GM12878 (cell line): Measurements from ENCODE around the gene CDC45.

Experiments
- SIN3A ChIP-seq: IDR thresholded peaks from 2 replicates; pipeline ENCODE4 v1.6.1; 2012; ENCODE audit warnings: low read depth, low read length, improper control_type of control experiment
- SIX5 ChIP-seq: IDR thresholded peaks from 2 replicates; pipeline ENCODE4 v1.6.1; 2011; ENCODE audit warnings: mild to moderate bottlenecking, low read depth, low read length, moderate library complexity; ENCODE audit not compliant: severe bottlenecking
- SP1 ChIP-seq: IDR thresholded peaks from one replicate; pipeline ENCODE4 v1.6.1; 2011; ENCODE audit warnings: low read depth, low read length
- TF ChIP-seq, protein P1 (sequence below), 3 experiments: IDR thresholded peaks in 2 of 3; conservative IDR thresholded peaks in 1 of 3; 2 replicates each; pipeline ENCODE4 v1.5.1; 2011; ENCODE audit warnings: low read depth in 3 of 3, low read length in 3 of 3, mild to moderate bottlenecking in 3 of 3, control low read depth in 2 of 3, moderate library complexity in 2 of 3, inconsistent platforms in 1 of 3, mixed read lengths in 1 of 3; ENCODE audit not compliant: control insufficient read depth in 2 of 3, insufficient read depth in 1 of 3; ENCODE audit errors: extremely low read depth in 1 of 3

DNA sequence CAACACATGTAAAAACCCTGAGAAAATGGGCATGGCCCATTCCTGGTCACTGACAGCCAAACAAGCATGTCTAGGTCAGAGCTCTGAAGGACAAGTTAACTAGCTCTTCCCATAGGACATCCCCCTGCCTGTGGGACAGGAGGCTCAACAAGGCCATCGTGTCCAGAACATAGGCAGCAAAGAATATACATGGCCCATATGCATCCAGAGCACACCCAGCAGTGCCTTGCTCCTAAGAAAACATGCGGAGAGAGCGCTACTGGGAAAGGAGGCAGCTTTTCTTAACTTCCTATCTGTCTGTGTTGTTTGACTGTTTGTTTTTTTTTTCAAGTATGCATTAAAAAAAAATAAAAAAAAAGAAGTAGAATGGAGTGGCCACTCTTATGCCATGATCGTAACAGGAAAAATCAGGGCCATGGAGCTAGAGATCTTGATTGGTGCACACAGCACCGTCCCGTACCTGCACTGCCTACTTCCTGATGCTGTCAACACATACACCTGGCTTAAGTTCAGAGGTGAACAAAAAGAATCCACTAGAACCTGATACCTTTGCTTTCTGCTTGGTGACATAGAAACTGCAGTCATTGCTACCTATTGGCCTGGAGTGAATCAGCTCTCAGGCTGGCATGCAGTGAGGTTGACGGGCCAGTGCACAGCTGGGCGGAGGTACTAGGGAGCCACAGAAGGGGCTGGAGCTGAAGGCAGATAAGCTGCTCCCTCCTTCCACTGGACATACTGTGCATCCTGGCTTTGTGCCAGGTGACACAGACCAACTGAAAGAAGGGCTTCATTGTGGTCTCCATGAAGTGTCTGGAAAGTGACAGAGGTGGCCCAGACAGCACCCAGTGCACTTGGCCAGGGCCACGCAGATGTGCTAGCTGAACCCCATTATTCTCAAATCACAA lies 12.6 kb upstream of the CDC45 start:
- TF ChIP-seq, protein P1, sequence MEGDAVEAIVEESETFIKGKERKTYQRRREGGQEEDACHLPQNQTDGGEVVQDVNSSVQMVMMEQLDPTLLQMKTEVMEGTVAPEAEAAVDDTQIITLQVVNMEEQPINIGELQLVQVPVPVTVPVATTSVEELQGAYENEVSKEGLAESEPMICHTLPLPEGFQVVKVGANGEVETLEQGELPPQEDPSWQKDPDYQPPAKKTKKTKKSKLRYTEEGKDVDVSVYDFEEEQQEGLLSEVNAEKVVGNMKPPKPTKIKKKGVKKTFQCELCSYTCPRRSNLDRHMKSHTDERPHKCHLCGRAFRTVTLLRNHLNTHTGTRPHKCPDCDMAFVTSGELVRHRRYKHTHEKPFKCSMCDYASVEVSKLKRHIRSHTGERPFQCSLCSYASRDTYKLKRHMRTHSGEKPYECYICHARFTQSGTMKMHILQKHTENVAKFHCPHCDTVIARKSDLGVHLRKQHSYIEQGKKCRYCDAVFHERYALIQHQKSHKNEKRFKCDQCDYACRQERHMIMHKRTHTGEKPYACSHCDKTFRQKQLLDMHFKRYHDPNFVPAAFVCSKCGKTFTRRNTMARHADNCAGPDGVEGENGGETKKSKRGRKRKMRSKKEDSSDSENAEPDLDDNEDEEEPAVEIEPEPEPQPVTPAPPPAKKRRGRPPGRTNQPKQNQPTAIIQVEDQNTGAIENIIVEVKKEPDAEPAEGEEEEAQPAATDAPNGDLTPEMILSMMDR (IDR thresholded peaks at IDR 0.05 in 2 of 3, conservative IDR thresholded peaks at IDR 0.05 in 1 of 3; ENCODE audit: control insufficient read depth in 2 of 3, extremely low read depth in 1 of 3, insufficient read depth in 1 of 3, low read depth in 3 of 3, low read length in 3 of 3), result no peak
- TF ChIP-seq SP1 (no peak), SIN3A (no peak), SIX5 (no peak)
